Measurements from ENCODE around the gene TRIOBP. TPM values are rescaled to one million over a fixed set of nuclear protein-coding genes. Genes with fewer than 3 reads are reported as not detected.

Gene TRIOBP
- total and polyA plus RNA-seq, 7 donors = 51.7 to 140 (median 82.8) TPM

GRCh38 chr22:37739611-37740049 lies 42.8 kb downstream of the TRIOBP start:
- Histone ChIP-seq H3K4me1 (peaks cover 0 to 57% (median 47%) of the 10 kb centered on the region in 4 donors), H3K9me3 (no peaks in the 10 kb centered on the region), H3K27ac (peak overlapping the region; percentile 38 to 98 (median 72)), H3K27me3 (no peaks in the 10 kb centered on the region), H3K4me3 (no peak overlapping the region), H3K36me3 (no peaks in the 10 kb centered on the region)
- TF ChIP-seq POLR2AphosphoS5 (IDR thresholded peaks at IDR 0.05) (no peak), POLR2A (IDR thresholded peaks at IDR 0.05) (no peak), EP300 (IDR thresholded peaks at IDR 0.05) (no peak), CTCF (IDR thresholded peaks at IDR 0.05) (no peak)
- WGBS, 2 donors = 75 to 82% methylated on average over 17 of the region's 17 CpGs
- DNase-seq = no peak
- intact Hi-C loops (cut with DNase I) = loop anchor here (2.0 to 5.0 kb wide), 2 partner anchors 53 to 542 kb away; partner anchors contain the start of gene NOL12

- 76 to 77% methylated on average over 22 of the region's 22 CpGs for WGBS, 2 donors
- Histone ChIP-seq H3K27me3 (no peaks in the 10 kb centered on the region), H3K4me3 (no peak overlapping the region), H3K4me1 (peaks cover 0 to 67% (median 56%) of the 10 kb centered on the region in 4 donors), H3K27ac (peak overlapping the region; percentile 66 to 98 (median 96)), H3K9me3 (no peaks in the 10 kb centered on the region), H3K36me3 (no peaks in the 10 kb centered on the region)
- intact Hi-C loops (cut with DNase I) = loop anchor here (2.0 to 5.0 kb wide), 2 partner anchors 54 to 543 kb away; partner anchors contain the start of gene NOL12
- TF ChIP-seq POLR2AphosphoS5 (IDR thresholded peaks at IDR 0.05) (no peak), EP300 (IDR thresholded peaks at IDR 0.05) (no peak), POLR2A (IDR thresholded peaks at IDR 0.05) (no peak), CTCF (IDR thresholded peaks at IDR 0.05) (no peak)
- DNase-seq = no peak
These were observed 43.8 kb downstream of the TRIOBP start for GRCh38 chr22:37740455-37741311.

- Histone ChIP-seq H3K4me1 (peaks cover 0 to 67% (median 57%) of the 10 kb centered on the region in 4 donors), H3K9me3 (no peaks in the 10 kb centered on the region), H3K27me3 (no peaks in the 10 kb centered on the region), H3K36me3 (no peaks in the 10 kb centered on the region), H3K4me3 (no peak overlapping the region), H3K27ac (peak overlapping the region; percentile 66 to 98 (median 96))
- DNase-seq = peak; percentile 99
- intact Hi-C loops (cut with DNase I) = loop anchor here (2.0 to 5.0 kb wide), 2 partner anchors 55 to 544 kb away; partner anchors contain the start of gene NOL12
- 50 to 62% methylated on average over 9 of the region's 9 CpGs for WGBS, 2 donors
- TF ChIP-seq POLR2AphosphoS5 (IDR thresholded peaks at IDR 0.05) (peak; percentile 95 to 98 (median 98)), EP300 (IDR thresholded peaks at IDR 0.05) (peak; percentile 52 to 94 (median 92)), POLR2A (IDR thresholded peaks at IDR 0.05) (no peak)
These were observed 44.5 kb downstream of the TRIOBP start for GRCh38 chr22:37741312-37741795.

GRCh38 chr22:37742376-37743171 lies 45.7 kb downstream of the TRIOBP start:
- Histone ChIP-seq H3K27ac (peak overlapping the region; percentile 88 to 98 (median 96)), H3K27me3 (no peaks in the 10 kb centered on the region), H3K9me3 (no peaks in the 10 kb centered on the region), H3K4me1 (peaks cover 0 to 75% (median 66%) of the 10 kb centered on the region in 4 donors), H3K4me3 (no peak overlapping the region), H3K36me3 (no peaks in the 10 kb centered on the region)
- 69 to 70% methylated on average over 16 of the region's 16 CpGs for WGBS, 2 donors
- intact Hi-C loops (cut with DNase I) = loop anchor here (5.0 kb wide), 1 partner anchor 545 kb away; no protein-coding TSS in a partner anchor
- DNase-seq = peak; percentile 89
- TF ChIP-seq POLR2AphosphoS5 (IDR thresholded peaks at IDR 0.05) = peak in 3 of 4 donors; percentile 36 to 62 (median 59)
- TF ChIP-seq EP300 (IDR thresholded peaks at IDR 0.05) = peak in 1 of 4 donors; percentile 7
- TF ChIP-seq POLR2A (IDR thresholded peaks at IDR 0.05) = no peak
- peak in 1 of 4 experiments; percentile 15 for TF ChIP-seq CTCF (IDR thresholded peaks at IDR 0.05)
